H1 (cell line): ENCODE results near the gene MYOCD.
A peak's percentile ranks its signal among the peaks of the same experiment; 100 is the strongest.

ENCODE experiments used
- BACH1 ChIP-seq: IDR thresholded peaks from 2 replicates; pipeline ENCODE4 v1.6.1; 2012; ENCODE audit warnings: low read length, improper control_type of control experiment
- HDAC2 ChIP-seq, 2 experiments: fragments of 300-600 bp in 1 of 2; sonication (generic) in 1 of 2; IDR thresholded peaks; 2 replicates each; pipeline ENCODE4 v1.6.1; 2011 to 2012; ENCODE audit warnings: low read depth in 2 of 2, low read length in 2 of 2, mild to moderate bottlenecking in 2 of 2, moderate library complexity in 2 of 2, borderline replicate concordance in 1 of 2, inconsistent platforms in 1 of 2
- POLR2A ChIP-seq, 2 experiments: IDR thresholded peaks; 1 replicate in 1 of 2; 2 replicates in 1 of 2; pipeline ENCODE4 v1.6.1; 2011; ENCODE audit warnings: low read depth in 2 of 2, low read length in 2 of 2, mild to moderate bottlenecking in 2 of 2; ENCODE audit errors: control extremely low read depth in 1 of 2
- POLR2AphosphoS5 ChIP-seq: IDR thresholded peaks from 2 replicates; pipeline ENCODE4 v1.6.1; 2011; ENCODE audit warnings: low read depth, low read length
- SP1 ChIP-seq: IDR thresholded peaks from 2 replicates; pipeline ENCODE4 v1.6.1; 2011; ENCODE audit warnings: low read depth, low read length
- SUZ12 ChIP-seq: fragments of 200-600 bp; sonication (generic); IDR thresholded peaks from 2 replicates; pipeline ENCODE4 v1.6.1; 2012; ENCODE audit warnings: mild to moderate bottlenecking, inconsistent platforms, low read length, moderate library complexity, mixed read lengths
- TF ChIP-seq, protein P1 (sequence below), 3 experiments: IDR thresholded peaks; 1 replicate in 2 of 3; 2 replicates in 1 of 3; pipeline versions ENCODE4 v1.5.1 to v1.6.1; 2011; ENCODE audit warnings: low read length in 3 of 3, mild to moderate bottlenecking in 3 of 3, inconsistent platforms in 2 of 3, low read depth in 1 of 3, moderate library complexity in 1 of 3; ENCODE audit not compliant: insufficient read depth in 1 of 3; ENCODE audit errors: control extremely low read depth in 1 of 3
- TF ChIP-seq, protein P2 (sequence below): IDR thresholded peaks from 2 replicates; pipeline ENCODE4 v1.6.1; 2011; ENCODE audit warnings: low read length, improper control_type of control experiment
- TF ChIP-seq, protein P3 (sequence below): IDR thresholded peaks from 2 replicates; pipeline ENCODE4 v1.6.1; 2012; ENCODE audit warnings: low read length, inconsistent platforms

DNA sequence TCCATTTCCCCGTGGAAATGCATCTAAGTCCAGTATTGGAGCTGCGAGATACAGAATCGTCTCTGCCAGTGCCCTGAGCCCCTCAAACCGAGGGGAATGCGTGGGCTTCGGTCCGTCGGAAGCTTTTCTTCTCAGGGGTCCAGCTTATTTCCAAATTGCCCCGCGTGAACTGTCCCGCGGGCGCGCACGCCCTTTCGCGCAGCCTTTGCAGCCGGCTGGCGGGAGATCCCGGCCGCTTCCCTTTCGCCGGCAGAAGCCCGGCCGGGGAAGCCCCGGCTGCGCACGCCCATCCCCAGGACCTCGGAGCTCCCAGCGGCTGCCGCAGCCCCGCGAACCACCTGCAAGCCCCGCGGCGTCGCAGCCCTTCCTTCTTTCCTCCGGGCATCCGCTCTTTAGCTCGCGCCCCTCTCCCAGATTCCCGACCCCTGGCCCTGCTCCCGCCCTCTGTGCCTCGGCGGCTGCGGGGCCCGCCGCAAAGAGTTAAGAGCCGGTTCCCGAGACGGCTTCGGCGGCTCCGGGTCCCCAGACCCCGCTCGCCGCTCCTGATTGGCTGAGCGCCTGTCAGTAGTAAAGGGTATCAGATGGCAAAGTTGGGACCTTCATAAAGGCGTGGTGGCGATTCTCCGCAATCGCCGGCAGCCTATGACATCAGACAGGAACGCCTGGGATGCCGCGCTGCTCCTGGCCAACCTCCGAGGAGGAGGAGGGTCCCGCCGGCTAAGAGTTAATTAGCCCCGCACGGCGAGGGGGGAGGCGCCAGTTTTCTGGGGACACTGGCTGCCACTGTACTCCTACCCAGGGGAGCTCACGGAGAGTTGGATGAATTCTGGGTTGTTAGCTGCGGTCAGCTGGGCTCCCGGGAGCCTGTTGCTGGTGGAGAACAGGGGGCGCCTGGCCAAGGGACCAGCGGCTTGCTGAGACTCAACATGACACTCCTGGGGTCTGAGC is at the start of gene MYOCD:
- TF ChIP-seq SUZ12 (no peak), HDAC2 (IDR thresholded peaks at IDR 0.05; ENCODE audit: borderline replicate concordance in 1 of 2, low read depth in 2 of 2, low read length in 2 of 2) (0 out of 4 replicates have a peak, but pooled peaks of 1 of the 2 experiments have one; percentile 1), POLR2AphosphoS5 (no peak), BACH1 (no peak), SP1 (no peak), POLR2A (IDR thresholded peaks at IDR 0.05; ENCODE audit: control extremely low read depth in 1 of 2, low read depth in 2 of 2, low read length in 2 of 2) (no peak)
- TF ChIP-seq, protein P1, sequence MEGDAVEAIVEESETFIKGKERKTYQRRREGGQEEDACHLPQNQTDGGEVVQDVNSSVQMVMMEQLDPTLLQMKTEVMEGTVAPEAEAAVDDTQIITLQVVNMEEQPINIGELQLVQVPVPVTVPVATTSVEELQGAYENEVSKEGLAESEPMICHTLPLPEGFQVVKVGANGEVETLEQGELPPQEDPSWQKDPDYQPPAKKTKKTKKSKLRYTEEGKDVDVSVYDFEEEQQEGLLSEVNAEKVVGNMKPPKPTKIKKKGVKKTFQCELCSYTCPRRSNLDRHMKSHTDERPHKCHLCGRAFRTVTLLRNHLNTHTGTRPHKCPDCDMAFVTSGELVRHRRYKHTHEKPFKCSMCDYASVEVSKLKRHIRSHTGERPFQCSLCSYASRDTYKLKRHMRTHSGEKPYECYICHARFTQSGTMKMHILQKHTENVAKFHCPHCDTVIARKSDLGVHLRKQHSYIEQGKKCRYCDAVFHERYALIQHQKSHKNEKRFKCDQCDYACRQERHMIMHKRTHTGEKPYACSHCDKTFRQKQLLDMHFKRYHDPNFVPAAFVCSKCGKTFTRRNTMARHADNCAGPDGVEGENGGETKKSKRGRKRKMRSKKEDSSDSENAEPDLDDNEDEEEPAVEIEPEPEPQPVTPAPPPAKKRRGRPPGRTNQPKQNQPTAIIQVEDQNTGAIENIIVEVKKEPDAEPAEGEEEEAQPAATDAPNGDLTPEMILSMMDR (IDR thresholded peaks at IDR 0.05; ENCODE audit: control extremely low read depth in 1 of 3, insufficient read depth in 1 of 3, low read depth in 1 of 3, low read length in 3 of 3) = no peak
- TF ChIP-seq, protein P2, sequence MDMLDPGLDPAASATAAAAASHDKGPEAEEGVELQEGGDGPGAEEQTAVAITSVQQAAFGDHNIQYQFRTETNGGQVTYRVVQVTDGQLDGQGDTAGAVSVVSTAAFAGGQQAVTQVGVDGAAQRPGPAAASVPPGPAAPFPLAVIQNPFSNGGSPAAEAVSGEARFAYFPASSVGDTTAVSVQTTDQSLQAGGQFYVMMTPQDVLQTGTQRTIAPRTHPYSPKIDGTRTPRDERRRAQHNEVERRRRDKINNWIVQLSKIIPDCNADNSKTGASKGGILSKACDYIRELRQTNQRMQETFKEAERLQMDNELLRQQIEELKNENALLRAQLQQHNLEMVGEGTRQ = no peak
- TF ChIP-seq, protein P3, sequence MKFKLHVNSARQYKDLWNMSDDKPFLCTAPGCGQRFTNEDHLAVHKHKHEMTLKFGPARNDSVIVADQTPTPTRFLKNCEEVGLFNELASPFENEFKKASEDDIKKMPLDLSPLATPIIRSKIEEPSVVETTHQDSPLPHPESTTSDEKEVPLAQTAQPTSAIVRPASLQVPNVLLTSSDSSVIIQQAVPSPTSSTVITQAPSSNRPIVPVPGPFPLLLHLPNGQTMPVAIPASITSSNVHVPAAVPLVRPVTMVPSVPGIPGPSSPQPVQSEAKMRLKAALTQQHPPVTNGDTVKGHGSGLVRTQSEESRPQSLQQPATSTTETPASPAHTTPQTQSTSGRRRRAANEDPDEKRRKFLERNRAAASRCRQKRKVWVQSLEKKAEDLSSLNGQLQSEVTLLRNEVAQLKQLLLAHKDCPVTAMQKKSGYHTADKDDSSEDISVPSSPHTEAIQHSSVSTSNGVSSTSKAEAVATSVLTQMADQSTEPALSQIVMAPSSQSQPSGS = no peak
